Liver (tissue), 9 donors: ENCODE measurements around the gene ULK4. TPM values are rescaled to one million over a fixed set of nuclear protein-coding genes. Genes with fewer than 3 reads are reported as not detected.

Experiments used
- DNase-seq: peaks from one replicate; pipeline ENCODE4 v3.0.0-alpha.2; 2017; ENCODE audit warnings: low spot score
- H3K27ac ChIP-seq, 2 donors: one replicate each; pipeline ENCODE4 v1.7.0; 2013; ENCODE audit warnings: inconsistent platforms in 2 of 2, low read length in 2 of 2, control low read depth in 1 of 2, low read depth in 1 of 2, mild to moderate bottlenecking in 1 of 2
- H3K27me3 ChIP-seq, 4 donors: one replicate each; pipeline versions ENCODE4 v1.6.1 to v1.7.0; 2013; ENCODE audit warnings: low read length in 3 of 4, inconsistent platforms in 1 of 4, mild to moderate bottlenecking in 1 of 4, moderate library complexity in 1 of 4; ENCODE audit not compliant: control insufficient read depth in 4 of 4, insufficient read depth in 4 of 4
- H3K36me3 ChIP-seq, 4 donors: one replicate each; pipeline versions ENCODE4 v1.6.1 to v1.7.0; 2013; ENCODE audit warnings: low read length in 3 of 4, mild to moderate bottlenecking in 3 of 4, low read depth in 1 of 4, moderate library complexity in 1 of 4; ENCODE audit not compliant: control insufficient read depth in 4 of 4, insufficient read depth in 3 of 4
- H3K4me1 ChIP-seq, 4 donors: one replicate each; pipeline versions ENCODE4 v1.6.1 to v1.7.0; 2013; ENCODE audit warnings: low read length in 3 of 4, mild to moderate bottlenecking in 3 of 4, moderate library complexity in 1 of 4; ENCODE audit not compliant: control insufficient read depth in 4 of 4, insufficient read depth in 4 of 4
- H3K4me3 ChIP-seq, 3 donors: one replicate each; pipeline versions ENCODE4 v1.6.1 to v1.7.0; 2013; ENCODE audit warnings: low read length in 3 of 3, control low read depth in 1 of 3, low read depth in 1 of 3, mild to moderate bottlenecking in 1 of 3
- H3K9ac ChIP-seq, 2 donors: one replicate each; pipeline ENCODE4 v1.7.0; 2013; ENCODE audit warnings: low read length in 2 of 2, mild to moderate bottlenecking in 2 of 2, moderate library complexity in 2 of 2, control low read depth in 1 of 2, low read depth in 1 of 2
- H3K9me3 ChIP-seq, 4 donors: one replicate each; pipeline versions ENCODE4 v1.6.1 to v1.7.0; 2013; ENCODE audit warnings: low read length in 3 of 4; ENCODE audit not compliant: control insufficient read depth in 4 of 4
- EGR1 ChIP-seq, 2 donors: IDR thresholded peaks; 2 replicates each; pipeline ENCODE4 v1.6.1; 2016 to 2018; ENCODE audit warnings: antibody characterized with exemption in 2 of 2, low read depth in 2 of 2
- FOXA1 ChIP-seq: IDR thresholded peaks from 2 replicates; pipeline ENCODE4 v1.6.1; 2016; ENCODE audit warnings: antibody characterized with exemption
- GABPA ChIP-seq, 2 donors: IDR thresholded peaks in 1 of 2; conservative IDR thresholded peaks in 1 of 2; 2 replicates each; pipeline ENCODE4 v1.6.1; 2016; ENCODE audit warnings: antibody characterized with exemption in 2 of 2, mild to moderate bottlenecking in 1 of 2, moderate library complexity in 1 of 2
- HNF4A ChIP-seq, 2 donors: conservative IDR thresholded peaks; 2 replicates each; pipeline ENCODE4 v1.6.1; 2016; ENCODE audit warnings: antibody characterized with exemption in 2 of 2, mild to moderate bottlenecking in 2 of 2
- JUND ChIP-seq, 2 donors: IDR thresholded peaks; 2 replicates each; pipeline ENCODE4 v1.6.1; 2016; ENCODE audit warnings: antibody characterized with exemption in 2 of 2
- NR2F2 ChIP-seq: IDR thresholded peaks from 2 replicates; pipeline ENCODE4 v1.6.1; 2016; ENCODE audit warnings: antibody characterized with exemption
- TAF1 ChIP-seq: conservative IDR thresholded peaks from 2 replicates; pipeline ENCODE4 v1.6.1; 2016; ENCODE audit warnings: antibody characterized with exemption, mild to moderate bottlenecking
- YY1 ChIP-seq: IDR thresholded peaks from 2 replicates; pipeline ENCODE4 v1.6.1; 2016; ENCODE audit warnings: antibody characterized with exemption, mild to moderate bottlenecking
- WGBS: extraction: QIAGEN DNeasy Blood & Tissue Kit; methylation state at CpG from one replicate; pipeline ENCODE4 v1.1.7; 2013; 5-methylcytosine and 5-hydroxymethylcytosine counted together
- polyA plus RNA-seq, 2 donors: library from polyadenylated mRNA; stranded (reverse) in 1 of 2; unstranded in 1 of 2; fragments of 200-250 nt in 1 of 2; fragments of >200 nt in 1 of 2; fragmentation: Nextera tagmentation in 1 of 2; extraction: Ambion mirVana in 1 of 2; gene quantifications; one replicate each; pipeline versions ENCODE4 v1.2.1 to v1.2.3, GENCODE V29; 2013 to 2015
- total RNA-seq, 2 donors: library from RNA; depleted of rRNA; stranded (reverse); fragments of >200 nt; gene quantifications; one replicate each; pipeline ENCODE4 v1.2.3, GENCODE V29; 2014
- TF ChIP-seq, protein P1 (sequence below): IDR thresholded peaks from 2 replicates; pipeline ENCODE4 v1.6.1; 2016; ENCODE audit warnings: antibody characterized with exemption
- TF ChIP-seq, protein P2 (sequence below): IDR thresholded peaks from 2 replicates; pipeline ENCODE4 v1.6.1; 2016; ENCODE audit warnings: antibody characterized with exemption
- TF ChIP-seq, protein P3 (sequence below): fragments of 150-350 bp; IDR thresholded peaks from 2 replicates; pipeline ENCODE4 v1.5.1; 2017; ENCODE audit warnings: improper control_type of control experiment, low read depth, low read length; ENCODE audit not compliant: missing input control
- donor health status: healthy.
- donor health status: healthy.
- donor health status: healthy.
- donor health status: healthy.
- donor health status: healthy.

ULK4 gene
- total and polyA plus RNA-seq, 4 donors = 1.1 to 11.5 (median 3.2) TPM

DNA sequence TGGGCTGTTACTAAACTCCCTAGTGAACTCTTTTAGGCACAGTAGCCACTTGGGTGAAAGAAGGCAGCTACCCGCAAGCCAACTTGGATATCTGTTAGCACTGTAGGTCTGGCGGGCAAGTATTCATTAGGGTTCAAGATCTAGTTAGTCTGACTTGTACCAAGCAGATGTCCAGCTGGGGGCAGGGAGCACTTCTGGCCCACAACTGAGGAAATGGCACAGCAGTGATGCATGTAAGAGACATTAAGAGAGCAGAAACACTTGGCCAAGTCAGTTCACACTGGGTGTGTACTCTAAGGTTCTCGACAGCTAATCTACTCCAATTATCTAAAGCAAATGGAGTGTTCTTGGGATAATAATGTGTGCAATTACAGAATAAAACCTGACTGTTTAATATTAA, 630.9 kb downstream of the ULK4 start:
- Histone ChIP-seq H3K9me3 (no peaks in the 10 kb centered on the region), H3K9ac (no peak overlapping the region), H3K4me3 (no peak overlapping the region), H3K27me3 (no peaks in the 10 kb centered on the region), H3K27ac (no peak overlapping the region), H3K4me1 (no peaks in the 10 kb centered on the region), H3K36me3 (no peaks in the 10 kb centered on the region)
- WGBS = 98% methylated on average over 3 of the region's 3 CpGs
- DNase-seq = no peak
- no peak for TF ChIP-seq HNF4A (conservative IDR thresholded peaks at IDR 0.05)
- TF ChIP-seq, protein P1, sequence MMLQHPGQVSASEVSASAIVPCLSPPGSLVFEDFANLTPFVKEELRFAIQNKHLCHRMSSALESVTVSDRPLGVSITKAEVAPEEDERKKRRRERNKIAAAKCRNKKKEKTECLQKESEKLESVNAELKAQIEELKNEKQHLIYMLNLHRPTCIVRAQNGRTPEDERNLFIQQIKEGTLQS = no peak
- TF ChIP-seq, protein P2, sequence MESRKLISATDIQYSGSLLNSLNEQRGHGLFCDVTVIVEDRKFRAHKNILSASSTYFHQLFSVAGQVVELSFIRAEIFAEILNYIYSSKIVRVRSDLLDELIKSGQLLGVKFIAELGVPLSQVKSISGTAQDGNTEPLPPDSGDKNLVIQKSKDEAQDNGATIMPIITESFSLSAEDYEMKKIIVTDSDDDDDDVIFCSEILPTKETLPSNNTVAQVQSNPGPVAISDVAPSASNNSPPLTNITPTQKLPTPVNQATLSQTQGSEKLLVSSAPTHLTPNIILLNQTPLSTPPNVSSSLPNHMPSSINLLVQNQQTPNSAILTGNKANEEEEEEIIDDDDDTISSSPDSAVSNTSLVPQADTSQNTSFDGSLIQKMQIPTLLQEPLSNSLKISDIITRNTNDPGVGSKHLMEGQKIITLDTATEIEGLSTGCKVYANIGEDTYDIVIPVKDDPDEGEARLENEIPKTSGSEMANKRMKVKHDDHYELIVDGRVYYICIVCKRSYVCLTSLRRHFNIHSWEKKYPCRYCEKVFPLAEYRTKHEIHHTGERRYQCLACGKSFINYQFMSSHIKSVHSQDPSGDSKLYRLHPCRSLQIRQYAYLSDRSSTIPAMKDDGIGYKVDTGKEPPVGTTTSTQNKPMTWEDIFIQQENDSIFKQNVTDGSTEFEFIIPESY = no peak

DNA sequence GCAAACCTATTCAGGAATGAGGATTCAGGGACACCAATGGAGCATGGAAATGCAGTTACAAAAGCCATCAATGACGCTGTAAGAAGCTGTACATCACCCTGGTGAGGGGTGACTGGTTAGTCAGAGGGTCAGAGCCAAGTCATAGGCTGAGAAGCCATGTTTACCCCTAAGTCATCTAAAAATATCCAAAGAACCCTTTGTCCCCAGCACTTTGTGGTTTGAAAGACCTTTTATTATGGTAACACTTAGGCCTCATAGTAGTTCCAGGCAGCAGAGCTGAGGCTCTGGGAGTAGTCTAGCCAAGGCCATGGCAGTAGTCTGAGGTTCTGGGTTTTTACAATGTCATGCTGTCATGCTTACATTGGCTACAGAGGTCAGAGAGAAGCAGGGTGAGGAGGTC, 631.4 kb downstream of the ULK4 start:
- TF ChIP-seq, protein P2 = no peak
- TF ChIP-seq, protein P3, sequence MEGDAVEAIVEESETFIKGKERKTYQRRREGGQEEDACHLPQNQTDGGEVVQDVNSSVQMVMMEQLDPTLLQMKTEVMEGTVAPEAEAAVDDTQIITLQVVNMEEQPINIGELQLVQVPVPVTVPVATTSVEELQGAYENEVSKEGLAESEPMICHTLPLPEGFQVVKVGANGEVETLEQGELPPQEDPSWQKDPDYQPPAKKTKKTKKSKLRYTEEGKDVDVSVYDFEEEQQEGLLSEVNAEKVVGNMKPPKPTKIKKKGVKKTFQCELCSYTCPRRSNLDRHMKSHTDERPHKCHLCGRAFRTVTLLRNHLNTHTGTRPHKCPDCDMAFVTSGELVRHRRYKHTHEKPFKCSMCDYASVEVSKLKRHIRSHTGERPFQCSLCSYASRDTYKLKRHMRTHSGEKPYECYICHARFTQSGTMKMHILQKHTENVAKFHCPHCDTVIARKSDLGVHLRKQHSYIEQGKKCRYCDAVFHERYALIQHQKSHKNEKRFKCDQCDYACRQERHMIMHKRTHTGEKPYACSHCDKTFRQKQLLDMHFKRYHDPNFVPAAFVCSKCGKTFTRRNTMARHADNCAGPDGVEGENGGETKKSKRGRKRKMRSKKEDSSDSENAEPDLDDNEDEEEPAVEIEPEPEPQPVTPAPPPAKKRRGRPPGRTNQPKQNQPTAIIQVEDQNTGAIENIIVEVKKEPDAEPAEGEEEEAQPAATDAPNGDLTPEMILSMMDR = no peak
- TF ChIP-seq EGR1 (IDR thresholded peaks at IDR 0.05; ENCODE audit: low read depth in 2 of 2) (no peak), JUND (IDR thresholded peaks at IDR 0.05) (no peak), FOXA1 (no peak), TAF1 (no peak)
- Histone ChIP-seq H3K27me3 (no peaks in the 10 kb centered on the region), H3K27ac (no peak overlapping the region), H3K4me1 (no peaks in the 10 kb centered on the region), H3K9me3 (no peaks in the 10 kb centered on the region), H3K4me3 (no peak overlapping the region), H3K36me3 (no peaks in the 10 kb centered on the region), H3K9ac (no peak overlapping the region)
- 83% methylated on average over 1 of the region's 1 CpG for WGBS
- no peak for DNase-seq

DNA sequence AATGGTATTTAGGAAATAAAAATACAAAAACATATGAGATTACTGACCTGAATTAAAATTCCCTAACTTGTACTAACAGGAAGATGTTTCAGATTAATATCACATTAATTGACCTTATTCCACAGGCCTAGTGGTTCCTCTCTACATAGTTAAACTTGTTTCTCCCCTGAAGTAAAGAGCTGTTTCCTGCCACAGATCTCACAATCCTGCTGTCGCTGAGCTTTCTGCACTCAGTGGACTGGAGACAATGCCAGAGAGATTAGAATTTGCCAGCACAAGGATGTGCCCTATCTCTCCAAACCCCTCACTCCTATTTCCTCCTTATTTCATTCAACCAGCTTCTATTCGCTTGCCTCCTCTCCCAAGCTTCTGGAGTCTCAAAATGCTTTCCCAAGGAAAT, 632.0 kb downstream of the ULK4 start:
- H3K36me3 ChIP-seq = no peaks in the 10 kb centered on the region
- H3K27me3 ChIP-seq = no peaks in the 10 kb centered on the region
- no peak overlapping the region for H3K4me3 ChIP-seq
- no peaks in the 10 kb centered on the region for H3K4me1 ChIP-seq
- no peak overlapping the region for H3K9ac ChIP-seq
- TF ChIP-seq GABPA (IDR thresholded peaks at IDR 0.05 in 1 of 2, conservative IDR thresholded peaks at IDR 0.05 in 1 of 2) (no peak), YY1 (no peak), NR2F2 (no peak)
- TF ChIP-seq, protein P3 = no peak
- WGBS = 74% methylated on average over 2 of the region's 2 CpGs
- no peak overlapping the region for H3K27ac ChIP-seq
- DNase-seq = no peak
- H3K9me3 ChIP-seq = no peaks in the 10 kb centered on the region
